DMS153 treated with DMSO at 0.1 percent for 48 hours (cell line): ENCODE data around the gene ADCY5.

ENCODE experiments used
- DNase-seq: peaks from one replicate; lab custom pipeline; 2025; ENCODE audit not compliant: unreplicated experiment; lab: John Stamatoyannopoulos, UW

The ADCY5 gene

DNA sequence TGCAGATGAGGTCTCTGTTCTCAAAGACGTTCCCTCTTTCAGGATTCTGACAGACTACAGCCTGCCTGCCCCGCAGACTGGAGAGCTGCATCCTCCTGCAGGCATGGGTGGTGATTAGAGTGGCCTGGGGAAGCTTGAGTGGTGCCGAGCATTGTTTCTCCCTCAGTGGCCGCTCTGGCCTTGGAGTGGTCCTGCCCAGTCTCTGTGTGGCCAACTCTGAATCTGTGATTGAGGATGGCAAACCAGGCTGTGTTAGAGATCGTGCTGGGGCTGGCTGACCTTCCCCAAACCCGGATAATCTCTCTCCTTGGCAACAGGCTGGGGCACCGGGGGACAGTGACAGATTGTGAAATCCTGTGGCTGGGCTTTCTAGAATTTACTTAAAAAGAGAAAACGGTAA lies 11.0 kb upstream of the ADCY5 start:
- DNase-seq, result no peak

DNA sequence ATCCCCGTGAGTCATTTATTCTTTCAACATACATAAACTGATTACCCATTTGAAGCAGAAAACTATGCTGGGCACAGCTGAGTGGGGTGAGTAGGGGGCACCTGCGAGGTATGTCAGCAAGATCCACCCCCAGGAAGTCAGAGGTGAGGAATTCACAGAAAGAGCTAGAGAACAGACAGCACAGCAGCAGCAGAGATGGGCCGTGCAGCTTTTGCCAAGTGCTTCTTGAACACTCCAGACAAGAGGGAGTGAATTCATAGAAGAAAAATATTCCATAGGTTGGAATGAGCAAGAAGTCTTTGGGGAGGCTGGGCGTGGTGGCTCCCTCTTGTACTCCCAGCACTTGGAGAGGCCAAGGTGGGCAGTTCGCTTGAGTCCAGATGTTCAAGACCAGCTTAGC lies 9.4 kb upstream of the ADCY5 start:
- no peak for DNase-seq

DNA sequence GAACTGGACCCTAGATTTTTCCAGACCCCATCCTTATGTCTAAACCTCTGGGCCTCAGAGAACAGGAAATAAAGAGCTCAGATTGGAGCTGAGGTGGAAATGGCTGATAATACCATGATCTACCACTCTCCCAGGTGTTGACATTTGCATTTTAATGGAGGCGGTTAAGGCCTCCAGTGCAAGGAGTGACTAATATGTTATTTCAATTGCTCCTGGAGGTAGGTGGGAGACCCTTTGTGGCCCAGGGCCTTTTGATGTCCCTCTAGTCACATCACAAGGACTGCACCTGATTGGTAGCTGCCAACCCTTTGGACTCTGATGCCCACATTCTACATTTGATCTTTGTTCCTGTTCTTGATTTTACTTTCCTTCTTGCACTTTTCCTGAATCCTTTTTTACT lies 9.0 kb upstream of the ADCY5 start:
- DNase-seq, result no peak

DNA sequence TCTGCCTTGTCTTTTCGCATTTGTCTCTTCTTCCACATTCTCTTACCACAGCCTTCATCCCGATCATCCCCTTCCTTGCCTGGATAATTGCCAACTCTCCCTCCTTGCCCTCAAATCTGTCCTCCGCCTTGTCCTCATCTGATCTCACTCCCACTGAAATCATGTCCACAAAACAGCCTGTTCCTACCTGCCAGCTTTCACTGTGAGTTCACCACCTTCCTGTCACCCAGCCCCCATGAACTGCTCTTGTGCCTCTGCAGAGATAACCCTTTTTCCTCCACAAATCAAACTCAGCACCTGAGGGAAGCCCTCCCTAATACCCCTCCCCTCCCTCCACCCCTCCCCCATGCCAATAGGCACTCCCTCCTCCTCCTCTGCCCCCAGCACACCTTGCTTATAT lies 4.8 kb upstream of the ADCY5 start:
- DNase-seq, result no peak

DNA sequence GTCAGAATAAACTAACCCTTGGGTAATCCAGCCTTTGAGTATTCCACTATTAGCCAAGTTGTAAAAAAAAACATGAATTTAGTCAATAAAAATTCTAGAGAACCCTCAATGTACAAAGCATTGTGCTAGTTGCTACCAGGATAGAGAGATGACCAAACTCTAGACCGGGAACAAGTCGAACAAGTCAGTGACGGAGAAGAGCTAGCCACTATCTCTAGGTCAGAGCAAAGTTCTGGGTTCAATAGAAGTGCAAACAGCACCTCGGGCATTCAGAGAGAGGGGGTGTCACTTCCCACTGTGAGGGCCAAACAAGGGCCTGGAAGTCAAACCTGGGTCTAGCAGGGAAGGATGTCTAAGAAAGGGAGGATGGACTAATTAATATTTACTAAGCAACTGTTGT lies 2.3 kb upstream of the ADCY5 start:
- DNase-seq, result no peak

DNA sequence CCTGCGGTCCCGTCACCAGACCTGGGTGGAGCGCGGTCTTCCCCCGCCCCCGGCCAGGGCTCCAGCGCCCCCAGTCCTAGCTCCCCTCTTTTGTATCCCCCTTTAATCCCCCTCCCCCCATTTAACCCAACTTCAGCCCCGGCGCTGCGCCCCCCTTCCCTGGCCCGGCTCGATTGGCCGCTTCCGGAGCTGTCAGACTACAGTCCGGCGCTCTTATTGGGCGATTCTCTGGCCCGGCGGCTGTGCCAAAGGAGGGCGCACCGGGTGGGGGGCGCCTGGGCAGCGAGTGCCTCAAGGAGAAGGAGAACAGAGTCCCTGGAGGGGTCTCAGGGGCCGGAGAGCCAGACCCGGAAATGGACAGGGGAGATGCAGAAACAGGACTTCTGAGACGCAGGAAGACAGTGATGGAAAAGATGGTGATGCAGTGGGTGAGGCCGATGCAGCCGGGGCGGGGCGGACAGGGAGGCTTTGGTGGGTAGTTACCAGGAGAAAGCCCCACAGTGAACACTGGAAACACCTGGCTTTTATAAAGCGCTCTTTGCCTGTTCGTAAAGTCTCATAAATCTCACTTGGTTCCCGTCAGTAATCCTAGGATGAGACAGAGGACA lies 1.2 kb upstream of the ADCY5 start:
- no peak for DNase-seq

DNA sequence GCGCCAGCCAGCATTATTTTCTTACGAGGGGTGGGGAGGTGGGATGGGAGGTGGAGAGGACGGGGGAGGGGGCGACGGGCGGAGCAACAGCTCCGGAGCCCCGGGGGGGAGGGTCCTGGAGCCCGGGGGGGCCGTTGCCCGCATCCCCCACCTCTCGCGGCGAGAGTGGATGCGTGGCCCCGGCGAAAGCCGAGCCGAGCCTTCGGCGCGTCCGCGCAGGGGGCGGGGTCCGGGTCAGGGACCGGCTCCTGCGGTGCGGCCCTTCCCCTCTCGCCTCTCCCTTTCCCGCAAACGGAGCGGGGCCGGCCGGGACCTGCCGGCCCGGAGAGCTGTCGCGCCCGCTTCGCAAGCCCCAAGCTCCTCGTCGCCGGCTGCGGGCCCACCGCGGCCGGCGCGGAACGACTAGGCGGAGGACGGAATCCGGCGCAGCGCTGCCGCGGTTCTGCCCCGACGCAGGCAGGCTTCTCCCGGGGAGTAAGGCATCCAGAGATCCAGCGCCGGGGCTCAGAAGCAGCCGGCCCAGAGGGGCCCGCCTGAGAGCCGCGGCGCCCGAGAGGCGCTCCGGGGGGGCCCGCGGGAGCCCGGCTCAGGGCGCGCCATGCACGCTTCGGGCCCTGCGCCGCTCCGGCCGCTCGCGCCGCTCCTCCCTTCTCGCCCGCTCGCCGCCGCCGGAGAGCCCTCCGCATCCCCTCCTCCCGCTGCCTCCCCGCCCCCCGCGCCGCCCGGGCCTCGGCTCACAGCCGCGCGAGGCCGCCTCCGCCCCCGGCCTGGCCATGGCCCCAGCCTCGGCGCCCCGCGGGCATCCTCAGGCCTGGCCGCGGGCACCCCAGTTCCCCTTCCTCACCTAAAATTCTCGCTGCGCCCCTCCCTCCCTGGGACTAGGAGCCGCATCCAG lies 459 bp upstream of the ADCY5 start:
- DNase-seq, result no peak

DNA sequence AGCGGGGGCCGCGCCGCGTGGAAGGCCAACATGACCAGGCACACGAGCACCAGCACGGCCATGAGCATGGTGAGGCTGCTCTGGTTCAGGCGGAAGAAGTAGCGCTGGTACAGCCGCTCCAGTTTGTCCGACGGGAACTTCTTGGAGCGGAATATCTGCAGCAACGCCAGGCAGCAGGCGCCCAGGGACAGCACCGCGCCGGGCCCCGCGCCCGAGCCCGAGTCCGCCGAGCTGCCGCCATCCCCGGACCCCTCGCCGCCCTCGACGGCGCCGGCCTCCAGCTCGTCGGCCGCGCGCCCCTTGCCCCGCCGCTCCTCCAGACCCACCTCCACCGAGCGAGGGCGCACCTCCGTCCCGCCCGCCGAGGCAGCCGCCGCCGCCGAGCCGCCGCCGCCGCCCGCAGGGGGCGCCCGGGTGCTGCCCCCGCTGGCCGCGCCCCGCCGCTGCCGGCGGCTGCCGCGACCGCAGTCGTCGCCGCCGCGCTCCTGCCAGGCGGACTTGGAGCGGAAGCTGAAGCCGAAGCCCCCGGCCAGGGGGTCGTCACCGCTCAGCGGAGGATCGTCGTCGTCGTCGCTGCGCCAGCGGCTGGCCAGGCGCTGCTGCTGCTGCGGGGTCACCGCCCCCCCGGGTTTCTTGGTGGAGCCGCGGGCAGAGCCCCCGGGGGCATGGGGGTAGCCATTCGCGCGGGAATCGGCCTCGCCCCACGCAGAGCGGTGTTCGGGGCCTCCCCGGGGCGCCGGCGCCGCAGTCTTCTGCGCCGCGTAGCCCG lies 957 bp downstream of the ADCY5 start:
- DNase-seq, result no peak

DNA sequence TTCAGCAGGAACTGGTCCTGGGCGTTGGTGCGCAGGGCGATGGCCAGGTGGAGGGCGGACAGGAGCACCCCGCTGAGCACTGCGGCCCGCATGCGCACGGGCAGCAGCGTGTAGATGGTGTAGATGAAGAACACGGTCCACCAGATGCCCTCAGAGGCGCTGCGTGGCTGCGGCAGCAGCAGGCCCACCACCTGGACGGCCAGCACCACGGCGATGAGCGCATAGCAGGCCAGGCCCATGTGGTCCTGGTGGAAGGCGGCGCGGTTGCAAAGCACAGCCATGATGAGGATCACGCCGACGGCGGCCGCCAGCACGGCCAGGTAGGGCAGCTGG lies 1.5 kb downstream of the ADCY5 start:
- DNase-seq, result no peak

DNA sequence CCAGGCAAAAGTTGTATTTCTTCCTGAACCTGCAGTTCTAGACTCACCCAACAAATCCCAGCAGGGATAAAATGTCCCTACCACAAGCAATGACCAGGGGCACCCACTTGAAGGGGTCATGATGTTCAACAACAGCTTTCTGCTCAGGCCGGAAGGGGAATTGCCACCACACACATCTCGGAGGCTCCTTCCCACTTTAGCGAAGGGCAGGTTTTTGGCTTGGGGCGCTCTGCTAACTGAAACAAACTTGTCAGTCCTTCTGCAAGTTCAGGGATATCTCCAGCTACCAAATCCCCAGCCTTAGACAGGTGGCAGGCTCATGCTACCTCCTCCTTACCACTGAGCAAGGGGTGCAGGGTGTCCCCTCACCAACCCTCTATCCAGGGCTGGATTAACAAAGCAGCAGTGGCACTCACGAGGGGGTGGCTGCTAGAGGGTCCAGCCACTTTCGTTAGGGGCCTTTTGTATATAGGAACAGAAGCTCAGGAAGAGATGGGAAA lies 2.2 kb downstream of the ADCY5 start:
- no peak for DNase-seq

DNA sequence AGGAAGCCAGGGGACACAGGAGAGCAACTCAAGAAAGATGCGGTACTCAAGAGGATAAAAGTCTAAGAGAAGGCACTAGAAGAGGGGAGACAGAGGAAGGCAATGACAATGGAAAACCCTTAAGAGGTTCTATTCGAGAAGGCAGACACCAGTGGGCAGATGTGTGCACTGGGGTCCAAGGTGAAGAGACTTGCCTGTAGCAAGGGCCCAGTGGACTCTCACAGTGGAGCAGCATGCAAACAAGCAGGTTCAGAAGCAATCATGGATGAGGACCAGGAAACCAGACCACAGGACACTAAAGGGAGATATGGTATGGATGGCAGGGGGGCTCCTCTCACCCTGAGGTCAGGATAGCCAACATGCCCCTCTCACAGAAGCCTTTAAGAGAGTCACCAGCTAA lies 2.7 kb downstream of the ADCY5 start:
- no peak for DNase-seq

DNA sequence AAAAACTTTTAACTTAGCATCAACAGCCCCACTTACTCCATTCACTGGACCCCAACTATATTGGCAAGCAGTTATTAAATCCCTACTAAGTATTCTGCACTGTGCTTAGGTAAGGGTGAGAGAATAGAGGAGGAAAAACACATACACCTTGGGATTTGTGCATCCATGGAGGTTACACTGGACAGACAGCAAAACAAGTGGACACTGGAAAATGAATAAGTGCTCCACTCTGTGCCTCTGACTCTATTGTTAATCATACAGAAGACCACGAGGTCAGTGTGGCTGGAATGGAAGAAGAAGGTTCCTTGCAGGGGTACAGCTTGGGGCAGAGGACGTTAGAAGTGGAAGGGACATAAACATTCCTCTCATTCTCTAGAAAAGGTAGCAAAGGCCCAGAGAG lies 3.2 kb downstream of the ADCY5 start:
- no peak for DNase-seq

DNA sequence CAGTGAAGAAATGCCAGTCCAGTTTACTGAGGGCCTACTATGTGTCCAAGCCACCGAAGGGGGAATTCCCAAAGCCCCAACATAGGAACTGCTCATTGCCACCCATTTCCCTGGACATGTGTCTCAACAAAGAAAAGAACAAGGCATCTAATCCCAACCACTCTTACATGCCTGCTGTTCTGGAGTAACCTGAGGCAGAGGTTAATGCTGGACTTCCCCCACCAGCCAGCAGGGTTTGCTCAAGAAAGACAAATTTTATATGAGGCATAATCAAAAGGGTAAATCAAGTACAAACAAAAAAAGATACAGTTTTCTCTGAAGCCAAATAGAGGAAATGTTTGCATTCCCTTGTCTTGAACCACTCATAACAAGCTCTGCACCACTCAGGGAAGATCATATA lies 4.1 kb downstream of the ADCY5 start:
- no peak for DNase-seq

DNA sequence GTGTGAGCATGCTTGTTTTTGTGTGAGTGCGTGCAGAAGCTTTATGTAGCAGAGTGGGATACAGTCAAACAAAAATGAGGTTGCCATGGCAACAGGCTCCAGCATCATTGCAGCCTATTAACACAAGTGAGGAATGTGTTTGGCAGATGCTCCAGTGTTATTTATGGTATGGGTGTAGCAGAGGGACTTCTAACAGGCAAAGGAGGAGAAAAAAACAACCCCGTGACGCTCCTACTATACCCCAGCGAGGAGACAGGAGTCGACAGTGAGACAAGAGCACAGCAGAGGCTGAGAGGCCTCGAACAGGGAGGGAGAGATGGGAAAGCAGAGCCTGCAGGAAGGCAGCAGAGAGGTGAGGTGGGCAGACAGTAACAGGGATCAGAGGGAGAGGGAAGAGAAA lies 4.9 kb downstream of the ADCY5 start:
- DNase-seq, result no peak

DNA sequence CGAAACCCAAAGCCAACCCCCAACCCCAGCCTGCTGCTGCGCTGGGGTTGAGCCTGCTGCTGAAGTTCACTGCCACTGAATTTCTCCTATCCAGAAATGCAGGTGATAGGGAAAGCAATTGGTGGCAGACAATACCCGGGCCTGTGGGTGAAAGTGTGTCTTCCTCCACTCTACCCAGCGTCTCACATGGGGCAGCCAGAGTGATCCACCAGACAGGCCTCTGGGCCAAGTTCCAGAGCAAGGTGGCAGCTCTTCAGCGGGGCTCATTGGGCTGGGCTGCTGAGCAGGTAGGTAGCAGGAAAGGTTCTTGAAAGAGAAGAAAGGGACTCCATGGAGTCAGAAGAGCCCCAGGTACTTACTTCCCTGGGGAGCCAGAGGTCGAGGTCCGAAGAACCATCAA lies 6.0 kb downstream of the ADCY5 start:
- DNase-seq, result no peak

DNA sequence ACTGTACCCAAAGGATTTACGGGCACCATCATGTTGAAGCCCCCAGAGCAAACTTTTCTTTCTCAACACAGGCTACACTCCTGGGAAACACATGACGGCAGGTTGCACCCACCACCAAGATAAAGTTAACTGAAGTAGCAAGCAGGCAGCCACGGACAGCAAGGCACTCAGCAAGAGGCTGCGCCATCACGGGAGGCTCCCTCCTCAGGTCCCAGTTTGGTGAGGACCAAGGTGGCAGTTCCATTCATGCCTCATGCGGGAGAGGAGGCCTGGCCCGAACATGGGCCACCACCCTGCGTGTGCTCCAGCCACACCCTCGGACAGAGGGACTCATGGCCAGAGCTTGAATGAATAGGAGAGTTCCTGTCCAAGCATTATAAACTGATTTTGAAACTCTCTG lies 6.8 kb downstream of the ADCY5 start:
- no peak for DNase-seq

DNA sequence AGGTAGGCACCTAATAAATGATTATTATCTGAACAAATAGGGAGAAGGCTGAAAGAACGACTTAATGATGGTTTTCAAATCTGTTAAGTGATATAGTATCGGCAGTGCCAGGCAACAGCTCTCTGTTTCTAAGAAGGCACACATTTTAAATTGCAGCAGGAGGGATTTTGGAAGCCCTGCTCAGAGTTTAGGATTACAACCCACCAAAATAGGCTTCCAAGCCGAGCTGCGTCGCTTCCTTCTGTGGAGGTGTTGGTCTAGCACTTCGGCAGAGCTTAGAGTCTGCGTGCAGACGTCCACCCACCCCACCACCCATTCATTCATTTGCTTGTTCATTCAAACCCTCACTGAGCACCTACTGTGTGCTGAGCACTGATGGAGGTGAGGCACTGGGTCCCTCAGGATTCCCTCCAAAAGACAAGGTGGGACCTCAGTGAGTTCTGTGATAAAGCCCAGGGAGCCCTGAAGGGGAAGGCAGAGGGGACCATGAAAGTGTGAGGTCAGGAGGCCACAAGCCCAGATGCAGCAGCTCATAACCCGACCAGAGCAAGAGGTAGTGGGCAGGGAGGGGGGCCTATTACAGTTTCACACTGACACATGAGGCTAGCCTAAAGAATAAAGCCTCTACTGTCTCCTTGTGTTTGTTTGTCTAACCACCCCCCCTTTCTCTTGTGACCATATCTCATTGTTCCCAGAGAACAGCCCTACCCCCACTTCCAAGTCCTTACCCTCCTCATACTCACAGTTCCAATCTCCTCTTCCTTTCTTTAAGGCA lies 8.9 kb downstream of the ADCY5 start:
- DNase-seq, result no peak

DNA sequence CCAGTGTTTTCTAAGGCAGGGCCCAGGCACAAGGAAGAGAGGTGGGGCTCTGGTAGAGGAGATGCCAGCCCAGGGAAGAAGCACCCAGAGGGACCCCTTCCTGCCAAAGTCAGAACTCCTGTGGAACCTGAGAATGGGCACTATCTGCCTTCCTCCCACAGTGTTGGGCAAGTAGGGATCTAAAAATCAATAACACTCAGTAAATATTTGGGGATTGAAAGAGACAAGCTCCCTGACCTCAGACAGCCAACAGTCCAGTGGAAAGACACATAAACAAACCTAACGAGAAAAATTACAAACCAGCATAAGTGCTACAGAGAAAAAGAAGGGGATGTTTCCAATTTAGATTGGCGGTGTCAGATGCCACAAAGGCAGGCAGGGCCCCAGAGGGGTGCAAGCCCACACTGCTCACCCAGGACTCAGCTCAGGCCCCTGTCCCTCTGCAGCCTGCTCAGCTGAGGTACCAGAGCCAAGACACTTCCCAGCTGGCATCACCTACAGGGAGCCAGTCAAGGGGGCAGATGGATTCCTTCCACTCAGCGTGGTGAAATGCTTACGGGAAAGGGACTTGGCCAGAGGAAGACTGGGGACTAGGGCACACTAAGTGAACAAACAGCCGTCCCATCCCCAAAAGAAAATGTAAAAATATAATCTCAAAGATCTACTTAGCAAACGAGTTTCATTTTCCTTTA lies 15.9 kb downstream of the ADCY5 start:
- DNase-seq, result no peak

DNA sequence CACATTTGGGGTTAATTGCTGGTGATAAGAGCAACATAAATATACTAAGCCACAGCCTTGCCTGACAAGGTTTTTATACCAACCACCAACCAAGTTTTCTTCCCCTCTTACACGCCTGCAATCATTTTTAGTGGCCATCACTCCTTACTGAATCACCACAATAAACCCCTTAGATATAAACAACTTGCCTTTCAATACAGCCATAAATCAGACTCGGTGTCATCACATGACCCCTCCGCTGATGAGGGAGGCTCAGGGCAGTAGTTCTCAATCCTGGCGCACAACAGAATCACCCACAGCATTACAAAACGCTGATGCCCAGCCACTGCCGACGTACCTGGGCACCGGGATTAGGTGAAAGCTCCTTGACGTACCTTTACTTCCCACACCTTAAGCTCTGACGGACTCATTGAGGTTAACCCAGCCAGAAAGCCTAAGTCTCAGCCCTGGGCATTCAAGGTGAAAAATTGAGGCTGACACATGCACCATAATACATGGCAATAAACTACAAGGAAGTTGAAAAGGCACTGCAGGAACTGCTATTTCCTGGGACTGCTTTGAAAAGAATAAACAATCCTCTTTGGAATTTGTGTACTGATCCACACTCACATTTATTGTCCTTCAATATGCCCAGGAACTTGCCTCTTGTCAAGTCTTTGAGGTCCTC lies 17.1 kb downstream of the ADCY5 start:
- no peak for DNase-seq

DNA sequence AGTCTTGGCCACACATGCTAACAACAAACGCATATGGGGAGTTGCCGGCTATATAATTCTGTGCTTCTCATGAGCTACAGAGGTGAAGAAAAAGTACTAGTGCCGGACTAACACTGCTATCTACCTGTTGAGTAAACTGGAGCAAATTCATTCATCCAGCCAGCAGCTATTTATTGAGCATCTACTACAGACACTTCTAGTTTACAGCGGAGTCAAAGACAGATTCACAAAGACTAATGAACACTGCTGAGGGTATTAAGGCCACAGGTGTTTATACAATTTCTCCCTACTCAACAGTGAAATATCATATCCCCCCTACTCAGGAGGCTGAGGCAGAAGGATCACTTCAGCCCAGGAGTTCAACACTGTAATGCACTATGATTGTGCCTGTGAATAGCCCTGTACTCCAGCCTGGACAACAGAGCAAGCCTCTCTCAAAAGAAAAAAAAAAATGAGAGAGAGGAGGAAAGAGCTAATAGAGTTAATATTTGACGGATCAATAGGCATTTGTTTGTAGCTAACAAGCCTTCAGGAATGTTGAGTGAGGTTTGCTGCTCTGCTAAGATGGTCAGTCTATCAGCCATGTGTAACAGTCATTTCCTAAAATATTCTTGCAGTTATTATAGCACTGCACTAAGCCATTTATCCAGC lies 17.8 kb downstream of the ADCY5 start:
- DNase-seq, result no peak
